PC-3 (cell line): ENCODE data around the gene CLEC16A. TPM values are rescaled to one million over a fixed set of nuclear protein-coding genes. Genes with fewer than 3 reads are reported as not detected.

Experiments
- ATAC-seq: fragments of 200-7000 bp; cut with Tn5 transposase; 2 replicates; pipeline ENCODE4 v1.9.1; 2020; ENCODE audit warnings: mild to moderate bottlenecking, moderate library complexity
- BruUV-seq: library from RNA; stranded (reverse); fragments of 400-500 nt; replicated peaks from 2 replicates; lab custom pipeline; 2021; lab: Mats Ljungman, UMichigan
- CTCF ChIA-PET: fragments of 300-600 bp; sonication (Branson Sonifier 250); formaldehyde crosslinking; loops from one replicate; lab custom pipeline; 2022; ENCODE audit warnings: antibody characterized with exemption; lab: Charles Lee
- POLR2A ChIA-PET: fragments of 300-600 bp; sonication (Branson Sonifier 250); formaldehyde crosslinking; loops from one replicate; lab custom pipeline; 2022; ENCODE audit warnings: antibody characterized with exemption; ENCODE audit not compliant: unreplicated experiment; lab: Charles Lee
- DNase-seq: peaks from one replicate; pipeline ENCODE4 v3.0.0-alpha.2; 2015
- H2AFZ ChIP-seq: fragments of 300-600 bp; sonication (generic); 2 replicates; pipeline ENCODE4 v1.6.0; 2016; ENCODE audit warnings: antibody characterized with exemption, low read length
- H3F3A ChIP-seq: fragments of 300-600 bp; sonication (generic); one replicate; pipeline ENCODE4 v1.6.0; 2017; ENCODE audit warnings: antibody characterized with exemption, low read length, control low read depth, mild to moderate bottlenecking; ENCODE audit not compliant: unreplicated experiment
- H3K27ac ChIP-seq: fragments of 300-600 bp; sonication (generic); 2 replicates; pipeline ENCODE4 v1.5.1; 2016; ENCODE audit warnings: mild to moderate bottlenecking, low read length
- H3K27me3 ChIP-seq: fragments of 300-600 bp; sonication (generic); 2 replicates; pipeline ENCODE4 v1.6.1; 2016; ENCODE audit warnings: low read length, mixed read lengths
- H3K36me3 ChIP-seq: fragments of 300-600 bp; sonication (generic); 2 replicates; pipeline ENCODE4 v1.6.1; 2016; ENCODE audit warnings: low read depth, mixed run types, low read length, mixed read lengths
- H3K4me1 ChIP-seq: fragments of 300-600 bp; sonication (generic); 2 replicates; pipeline ENCODE4 v1.5.1; 2016; ENCODE audit warnings: low read length; ENCODE audit not compliant: insufficient read depth
- H3K4me2 ChIP-seq: fragments of 300-600 bp; sonication (generic); 2 replicates; pipeline ENCODE4 v1.6.0; 2016; ENCODE audit warnings: low read length
- H3K4me3 ChIP-seq: fragments of 300-600 bp; sonication (generic); 2 replicates; pipeline ENCODE4 v1.5.1; 2016; ENCODE audit warnings: mild to moderate bottlenecking, low read length, mixed read lengths
- H3K79me2 ChIP-seq: fragments of 300-600 bp; sonication (generic); 2 replicates; pipeline ENCODE4 v1.6.1; 2017; ENCODE audit warnings: low read length, mixed read lengths
- H3K9ac ChIP-seq: fragments of 300-600 bp; sonication (generic); 2 replicates; pipeline ENCODE4 v1.6.0; 2016; ENCODE audit warnings: mild to moderate bottlenecking, low read length
- H3K9me2 ChIP-seq: fragments of 300-600 bp; sonication (generic); replicated peaks from 2 replicates; pipeline ENCODE4 v1.6.1; 2016; ENCODE audit warnings: mixed run types, low read length, mixed read lengths
- H3K9me3 ChIP-seq: fragments of 300-600 bp; sonication (generic); 2 replicates; pipeline ENCODE4 v1.6.1; 2016; ENCODE audit warnings: low read length, mixed read lengths
- H4K20me1 ChIP-seq: fragments of 300-600 bp; sonication (generic); 2 replicates; pipeline ENCODE4 v1.6.1; 2016; ENCODE audit warnings: low read length, mixed read lengths
- EZH2 ChIP-seq: fragments of 300-600 bp; sonication (generic); IDR thresholded peaks from one replicate; pipeline ENCODE4 v1.6.1; 2017; ENCODE audit warnings: antibody characterized with exemption, mild to moderate bottlenecking, low read length; ENCODE audit not compliant: unreplicated experiment
- EZH2phosphoT487 ChIP-seq: fragments of 300-600 bp; sonication (generic); IDR thresholded peaks from 2 replicates; pipeline ENCODE4 v1.6.1; 2018; ENCODE audit warnings: mild to moderate bottlenecking, antibody characterized with exemption, low read length, borderline replicate concordance
- intact Hi-C: fragments of 100-400 bp; cut with micrococcal nuclease; formaldehyde crosslinking; loops from 2 replicates; pipeline ENCODE4 v1.9.0; 2023
- total RNA-seq: library from RNA; depleted of rRNA; stranded (reverse); fragments of >200 nt; gene quantifications from 2 replicates; pipeline ENCODE4 v1.2.3, GENCODE V29; 2014
- TF ChIP-seq, protein P1 (sequence below): fragments of 300-600 bp; sonication (generic); conservative IDR thresholded peaks from 2 replicates; pipeline ENCODE4 v1.5.1; 2017; ENCODE audit warnings: antibody characterized with exemption, low read depth, mild to moderate bottlenecking, low read length

CLEC16A gene
- total RNA-seq, 1 experiment from 2014 or later, result 9.5 TPM

DNA sequence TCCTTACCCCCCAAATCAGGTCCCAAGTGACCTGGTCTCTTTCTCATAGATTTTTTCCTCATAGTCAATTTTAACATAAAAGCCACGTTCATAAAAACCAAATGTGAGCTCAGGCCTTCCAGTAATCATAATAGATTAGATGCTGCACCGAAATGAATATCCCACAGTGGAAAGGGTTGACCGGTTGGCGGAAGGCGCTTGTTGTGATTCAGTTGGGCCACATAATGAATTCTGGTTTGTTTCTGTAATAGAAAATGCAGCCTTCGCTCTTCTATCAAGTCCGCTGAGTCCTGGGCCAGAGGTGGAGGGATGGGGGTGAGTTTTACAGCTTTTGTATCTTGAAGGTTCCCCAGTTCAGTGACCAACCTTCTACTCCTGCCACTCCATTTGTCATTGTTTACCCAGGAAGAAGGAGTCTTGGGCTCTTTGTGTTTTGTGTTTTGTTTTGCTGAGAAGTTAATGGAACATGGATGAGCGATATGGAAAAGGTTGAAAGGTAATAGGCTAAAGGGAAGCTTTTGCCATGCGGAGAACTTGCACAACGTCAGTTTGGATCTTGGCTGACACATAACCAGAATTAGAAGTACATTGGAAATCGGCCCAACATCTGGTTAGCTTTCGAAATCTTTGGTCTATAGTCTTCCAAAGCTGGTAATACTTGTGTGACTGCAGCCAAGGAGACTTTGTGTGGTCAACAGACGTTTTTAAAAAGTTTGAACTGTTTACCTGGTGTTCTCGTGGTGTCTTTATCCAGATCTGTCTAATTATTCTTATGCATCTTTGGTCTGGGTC lies 89.5 kb downstream of the CLEC16A start:
- H2AFZ ChIP-seq, result no peak overlapping the region
- peak overlapping the region; percentile 8; the same call in 1 of the 2 replicates for H3K9ac ChIP-seq
- ATAC-seq, result no peak
- no peaks in the 10 kb centered on the region for H3K9me3 ChIP-seq
- H3K79me2 ChIP-seq, result no peaks in the 10 kb centered on the region
- H3K4me2 ChIP-seq, result peak overlapping the region; percentile 30; the same call in 1 of the 2 replicates
- H3K4me1 ChIP-seq, result peaks cover 49% of the 10 kb centered on the region
- no peaks in the 10 kb centered on the region for H4K20me1 ChIP-seq
- no TSS peak for BruUV-seq
- H3K9me2 ChIP-seq, result no peaks in the 10 kb centered on the region
- peak overlapping the region; percentile 77 for H3K27ac ChIP-seq
- H3K27me3 ChIP-seq, result no peaks in the 10 kb centered on the region
- no peak overlapping the region for H3K4me3 ChIP-seq
- DNase-seq, result peak; percentile 74
- ChIA-PET CTCF (no interaction called here), POLR2A (no interaction called here)
- no peaks in the 10 kb centered on the region for H3F3A ChIP-seq
- intact Hi-C loops, result no loop called here
- TF ChIP-seq EZH2phosphoT487 (no peak), EZH2 (no peak)
- TF ChIP-seq, protein P1, sequence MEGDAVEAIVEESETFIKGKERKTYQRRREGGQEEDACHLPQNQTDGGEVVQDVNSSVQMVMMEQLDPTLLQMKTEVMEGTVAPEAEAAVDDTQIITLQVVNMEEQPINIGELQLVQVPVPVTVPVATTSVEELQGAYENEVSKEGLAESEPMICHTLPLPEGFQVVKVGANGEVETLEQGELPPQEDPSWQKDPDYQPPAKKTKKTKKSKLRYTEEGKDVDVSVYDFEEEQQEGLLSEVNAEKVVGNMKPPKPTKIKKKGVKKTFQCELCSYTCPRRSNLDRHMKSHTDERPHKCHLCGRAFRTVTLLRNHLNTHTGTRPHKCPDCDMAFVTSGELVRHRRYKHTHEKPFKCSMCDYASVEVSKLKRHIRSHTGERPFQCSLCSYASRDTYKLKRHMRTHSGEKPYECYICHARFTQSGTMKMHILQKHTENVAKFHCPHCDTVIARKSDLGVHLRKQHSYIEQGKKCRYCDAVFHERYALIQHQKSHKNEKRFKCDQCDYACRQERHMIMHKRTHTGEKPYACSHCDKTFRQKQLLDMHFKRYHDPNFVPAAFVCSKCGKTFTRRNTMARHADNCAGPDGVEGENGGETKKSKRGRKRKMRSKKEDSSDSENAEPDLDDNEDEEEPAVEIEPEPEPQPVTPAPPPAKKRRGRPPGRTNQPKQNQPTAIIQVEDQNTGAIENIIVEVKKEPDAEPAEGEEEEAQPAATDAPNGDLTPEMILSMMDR, result no peak
- H3K36me3 ChIP-seq, result no peaks in the 10 kb centered on the region; the same call in 1 of the 2 replicates

DNA sequence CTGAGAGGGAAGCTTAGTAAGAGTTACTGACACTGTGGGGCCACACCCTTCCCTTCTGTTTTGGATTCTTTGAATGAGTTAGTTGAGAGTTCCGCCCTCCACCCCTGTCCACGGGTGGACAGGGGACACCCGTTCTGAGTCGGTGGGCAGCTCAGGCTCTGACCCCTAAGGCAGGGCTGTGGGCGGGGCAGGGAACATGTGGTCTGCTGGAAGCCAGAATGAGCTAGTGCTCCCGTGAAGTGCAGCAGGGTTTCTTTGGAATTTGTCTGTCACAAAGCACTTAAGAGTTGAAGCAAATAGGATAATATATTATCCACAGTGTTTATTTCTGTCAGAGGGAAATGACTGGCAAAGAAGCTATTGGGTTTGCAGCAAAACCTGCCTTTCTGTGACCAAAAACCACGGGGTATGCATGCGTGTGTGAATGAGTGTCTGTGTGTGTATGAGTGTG lies 90.1 kb downstream of the CLEC16A start:
- H3K9ac ChIP-seq, result peak overlapping the region; percentile 8; the same call in 1 of the 2 replicates
- no peak for ATAC-seq
- H3K4me2 ChIP-seq, result peak overlapping the region; percentile 30; the same call in 1 of the 2 replicates
- no peak for DNase-seq
- CTCF ChIA-PET, result no interaction called here
- no peaks in the 10 kb centered on the region for H3K9me3 ChIP-seq
- H3K9me2 ChIP-seq, result no peaks in the 10 kb centered on the region
- TF ChIP-seq, protein P1, result no peak
- TF ChIP-seq EZH2, result no peak
- H3F3A ChIP-seq, result no peaks in the 10 kb centered on the region
- POLR2A ChIA-PET, result no interaction called here
- intact Hi-C loops, result no loop called here
- no peaks in the 10 kb centered on the region for H4K20me1 ChIP-seq
- H3K79me2 ChIP-seq, result no peaks in the 10 kb centered on the region
- no TSS peak for BruUV-seq
- H3K36me3 ChIP-seq, result no peaks in the 10 kb centered on the region; the same call in 1 of the 2 replicates
- H3K4me1 ChIP-seq, result peaks cover 50% of the 10 kb centered on the region
- peak overlapping the region; percentile 77 for H3K27ac ChIP-seq
- no peak overlapping the region for H2AFZ ChIP-seq
- no peaks in the 10 kb centered on the region for H3K27me3 ChIP-seq
- H3K4me3 ChIP-seq, result no peak overlapping the region

DNA sequence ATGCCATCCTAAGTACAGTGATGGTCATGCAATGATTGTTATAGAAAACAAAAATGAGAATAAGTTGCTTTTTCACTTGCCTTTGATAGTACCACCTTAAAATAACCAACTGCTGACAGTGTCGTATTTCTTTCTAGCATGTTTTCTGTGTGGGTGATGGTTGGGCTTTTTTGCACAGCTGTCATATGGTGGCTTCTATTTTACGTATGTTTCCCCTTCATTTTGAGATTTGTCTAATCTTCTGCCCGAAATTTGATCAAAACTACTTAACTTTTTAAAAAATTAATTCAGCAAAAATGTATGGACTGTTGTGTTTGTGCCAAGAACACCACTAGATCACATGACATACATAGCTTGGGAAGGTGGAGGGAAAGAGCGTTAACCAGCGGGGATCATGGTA lies 90.7 kb downstream of the CLEC16A start:
- Histone ChIP-seq H3K79me2 (no peaks in the 10 kb centered on the region), H3K9ac (no peak overlapping the region), H3K36me3 (no peaks in the 10 kb centered on the region; the same call in 1 of the 2 replicates), H2AFZ (no peak overlapping the region), H3K4me2 (no peak overlapping the region), H3K9me2 (no peaks in the 10 kb centered on the region), H3K9me3 (no peaks in the 10 kb centered on the region), H3K4me1 (peaks cover 46% of the 10 kb centered on the region), H3K27me3 (no peaks in the 10 kb centered on the region), H3K4me3 (no peak overlapping the region), H3F3A (no peaks in the 10 kb centered on the region), H4K20me1 (no peaks in the 10 kb centered on the region), H3K27ac (peak overlapping the region; percentile 77; the same call in 1 of the 2 replicates)
- CTCF ChIA-PET, result no interaction called here
- DNase-seq (no peak), ATAC-seq (no peak)
- intact Hi-C loops, result no loop called here
- POLR2A ChIA-PET, result no interaction called here
- TF ChIP-seq EZH2 (no peak), EZH2phosphoT487 (no peak)
- TF ChIP-seq, protein P1, result no peak
- BruUV-seq, result no TSS peak
